ENCODE data around the gene PABPN1L.
"Not testable (repeated sequence)": the region's sequence is repeated elsewhere in the genome, so short reads cannot be mapped to it uniquely, and the experiment has no call there.

PABPN1L gene

DNA sequence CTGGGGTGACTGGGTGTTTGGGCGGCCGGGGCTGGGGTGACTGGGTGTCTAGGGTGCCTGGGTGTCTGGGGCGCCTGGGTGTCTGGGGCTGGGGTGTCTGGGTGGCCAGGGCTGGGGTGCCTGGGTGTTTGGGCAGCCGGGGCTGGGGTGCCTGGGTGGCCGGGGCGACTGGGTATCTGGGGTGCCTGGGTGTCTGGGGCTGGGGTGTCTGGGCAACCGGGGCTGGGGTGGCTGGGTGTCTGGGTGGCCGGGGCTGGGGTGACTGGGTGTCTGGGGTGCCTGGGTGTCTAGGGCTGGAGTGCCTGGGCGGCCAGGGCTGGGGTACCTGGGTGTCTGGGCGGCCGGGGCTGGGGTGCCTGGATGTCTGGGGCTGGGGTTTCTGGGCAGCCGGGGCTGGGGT lies 41.3 kb downstream of the PABPN1L start:
- no peak for DNase-seq

DNA sequence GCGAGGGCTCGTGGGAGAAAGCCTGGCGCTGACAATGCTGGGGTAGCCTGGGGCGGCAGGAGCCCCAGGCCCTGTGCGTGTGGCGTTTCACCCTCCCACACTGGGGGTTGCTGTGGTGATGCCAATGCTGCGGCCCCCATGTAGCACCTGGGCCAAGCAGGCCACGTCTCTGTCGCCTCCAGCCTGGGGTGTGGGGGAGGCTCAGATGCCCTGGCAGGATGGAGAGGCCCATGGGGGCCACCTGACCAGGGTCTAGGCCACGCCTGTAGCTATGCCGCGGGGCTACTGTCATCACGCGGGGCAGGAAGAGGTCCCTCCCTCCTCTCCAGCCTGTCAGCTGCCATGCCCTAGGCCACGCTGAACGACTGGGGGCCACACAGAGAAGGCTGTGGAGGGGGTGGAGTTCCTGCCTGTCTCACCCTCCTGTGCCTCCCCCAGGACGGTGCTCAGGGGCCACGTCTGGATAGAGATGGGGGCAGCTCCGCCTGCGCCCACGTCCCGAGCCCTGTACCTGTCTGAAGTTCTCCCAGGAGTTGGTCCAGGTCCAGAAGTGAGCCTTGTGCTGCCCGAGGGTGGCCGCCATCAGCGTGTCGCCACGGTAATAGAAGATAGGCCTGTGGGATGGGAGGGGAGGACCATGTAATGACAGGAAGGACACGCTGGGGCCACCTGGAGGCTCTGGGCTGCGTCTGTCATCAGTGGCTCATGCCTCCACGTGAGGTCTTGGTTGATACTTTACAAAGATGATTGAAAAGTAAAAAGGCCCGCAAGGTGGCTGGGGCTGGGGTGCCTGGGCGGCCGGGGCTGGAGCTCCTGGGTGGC lies 42.0 kb downstream of the PABPN1L start:
- DNase-seq = no peak

DNA sequence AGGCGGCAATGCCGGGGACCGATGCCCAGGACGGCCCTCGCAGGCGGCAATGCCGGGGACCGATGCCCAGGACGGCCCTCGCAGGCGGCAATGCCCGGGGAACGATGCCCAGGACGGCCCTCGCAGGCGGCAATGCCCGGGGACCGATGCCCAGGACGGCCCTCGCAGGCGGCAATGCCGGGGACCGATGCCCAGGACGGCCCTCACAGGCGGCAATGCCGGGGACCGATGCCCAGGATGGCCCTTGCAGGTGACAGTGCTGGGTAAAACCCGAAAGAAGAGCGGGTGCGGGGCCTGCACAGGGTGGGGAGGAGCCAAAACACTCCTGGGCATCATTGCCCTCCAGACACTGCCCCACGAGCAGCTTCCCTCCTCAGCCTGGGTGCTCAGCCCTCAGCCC lies 42.8 kb downstream of the PABPN1L start:
- DNase-seq = not testable (repeated sequence)

DNA sequence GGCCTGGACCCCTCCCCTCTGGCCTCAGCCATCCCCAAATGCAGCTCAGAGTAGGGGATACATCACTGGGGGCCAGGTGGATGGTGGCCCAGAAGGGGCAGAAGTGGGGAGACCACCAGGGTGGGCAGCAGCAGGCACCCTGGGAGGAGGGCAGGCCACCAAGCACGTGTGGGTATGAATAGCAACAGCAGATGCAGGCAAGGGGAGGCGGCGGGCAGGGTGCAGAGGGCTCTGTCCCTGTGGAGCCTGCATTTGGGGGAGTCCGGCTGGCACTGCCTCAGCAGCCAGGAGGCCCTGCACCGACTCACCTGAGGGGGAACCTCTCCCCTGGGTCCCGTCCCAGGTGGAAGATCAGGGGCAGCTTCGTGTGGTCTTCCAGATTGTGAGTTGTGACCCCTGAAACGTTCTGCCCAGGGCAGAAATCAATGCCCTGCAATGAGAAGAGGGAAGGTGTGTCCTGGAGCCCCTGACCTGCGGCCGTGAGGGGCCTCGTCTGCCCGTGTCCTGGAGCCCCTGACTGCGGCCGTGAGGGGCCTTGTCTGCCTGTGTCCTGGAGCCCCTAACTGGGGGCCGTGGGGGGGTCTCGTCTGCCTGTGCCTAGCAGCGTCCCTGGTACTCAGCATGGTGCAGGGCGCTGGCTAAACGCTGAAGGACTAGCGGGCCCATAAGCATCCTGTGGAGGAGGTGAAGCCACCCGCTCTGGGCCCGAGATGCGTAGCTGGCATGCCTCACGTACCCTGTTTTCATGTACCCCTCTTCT lies 44.0 kb downstream of the PABPN1L start:
- DNase-seq = no peak

DNA sequence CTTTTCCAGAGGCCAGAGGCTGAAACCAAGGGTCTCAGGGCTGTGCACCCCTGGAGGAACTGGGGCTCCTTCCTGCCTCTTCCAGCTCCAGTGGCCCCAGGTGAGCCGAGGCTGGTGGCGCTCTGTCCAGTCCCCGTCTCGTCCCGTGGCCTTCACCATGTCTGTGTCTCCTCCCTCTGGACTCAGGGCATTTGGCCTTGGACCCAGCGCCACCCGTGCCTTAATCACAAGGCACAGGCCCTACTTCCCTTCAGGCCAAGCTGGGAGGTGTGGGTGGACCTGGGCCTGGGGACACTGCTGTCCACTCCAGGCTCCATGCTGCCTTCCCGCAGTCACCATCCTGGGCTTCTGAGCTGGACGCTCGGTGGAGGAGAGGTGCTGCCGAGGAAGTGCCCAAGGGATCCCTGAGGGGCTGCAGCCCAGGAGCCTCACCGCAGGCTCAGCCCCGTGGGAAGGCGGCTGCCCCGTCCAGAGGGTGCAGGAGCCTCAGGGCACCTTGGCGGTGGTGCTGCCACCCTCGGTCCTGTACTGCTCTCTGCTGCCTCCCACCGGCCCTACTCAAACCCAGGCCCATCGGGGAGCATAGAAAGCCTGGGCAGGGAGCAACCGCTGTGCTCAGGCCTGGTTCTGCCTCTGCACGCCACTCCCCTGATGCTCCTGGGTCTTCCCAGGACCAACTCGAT lies 45.2 kb downstream of the PABPN1L start:
- no peak for DNase-seq

DNA sequence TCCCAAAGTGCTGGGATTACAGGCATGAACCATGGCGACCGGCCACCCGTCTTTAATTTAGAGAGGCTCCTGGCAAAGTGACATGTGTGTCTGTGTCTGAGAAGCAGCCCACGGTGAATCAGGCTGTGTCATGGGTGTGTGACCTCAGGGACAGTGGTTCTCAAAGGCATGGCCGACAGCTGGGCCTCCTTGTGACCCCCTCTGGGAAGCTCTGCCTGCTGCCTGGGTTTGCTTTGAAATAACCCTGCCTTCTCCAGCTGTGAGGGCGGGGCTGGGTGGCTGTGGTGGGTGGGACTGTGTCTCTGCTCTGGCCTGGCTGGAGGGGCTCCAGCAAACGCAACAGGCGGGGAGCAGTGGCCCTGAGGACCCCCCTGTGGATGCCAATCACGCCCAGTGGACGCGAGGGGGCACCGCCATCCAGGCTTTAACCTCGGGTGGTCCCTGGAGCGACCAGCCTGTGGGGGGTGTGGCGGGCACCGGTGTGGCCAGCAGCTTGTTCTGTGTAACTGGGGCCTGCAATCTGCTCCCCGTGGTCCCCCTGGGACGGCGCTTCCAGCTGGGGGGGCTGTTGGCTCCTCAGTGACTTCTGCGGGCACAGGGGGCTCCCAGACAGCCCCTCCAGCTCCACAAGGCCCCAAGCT lies 46.0 kb downstream of the PABPN1L start:
- DNase-seq = no peak

DNA sequence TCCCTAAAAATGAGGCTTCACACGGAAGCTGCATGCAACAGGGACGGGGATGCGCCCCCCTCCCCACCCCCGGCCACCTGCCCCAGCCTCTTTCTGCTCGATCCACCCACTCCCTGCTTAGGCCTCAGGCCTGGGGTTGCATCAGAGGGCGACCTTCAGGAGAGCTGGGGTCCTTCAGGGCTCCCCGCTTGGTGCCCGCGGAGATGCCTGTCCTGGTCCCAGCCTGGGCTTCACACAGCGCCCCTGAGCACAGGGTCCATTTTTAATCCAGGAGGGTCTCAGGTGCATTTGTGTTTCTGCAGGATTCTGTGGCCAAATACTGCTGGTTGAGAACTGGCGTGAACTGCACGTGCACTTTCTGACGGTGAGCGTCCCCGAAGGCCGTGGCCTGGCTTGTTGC lies 47.3 kb downstream of the PABPN1L start:
- no peak for DNase-seq

DNA sequence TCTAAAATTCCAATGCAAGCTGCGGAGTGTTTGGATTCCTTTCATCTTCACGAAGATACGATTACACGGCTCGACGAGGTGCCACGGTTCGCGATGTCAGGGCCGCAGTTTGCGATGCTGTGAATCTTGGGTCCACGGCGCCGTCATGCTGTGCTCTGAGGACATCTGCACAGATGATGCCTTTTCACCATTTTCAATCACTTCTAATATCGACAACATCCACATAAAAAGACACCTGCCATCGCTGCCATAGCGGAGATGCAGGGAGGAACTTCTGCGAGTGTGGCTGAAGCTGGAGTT lies 47.9 kb downstream of the PABPN1L start:
- no peak for DNase-seq

DNA sequence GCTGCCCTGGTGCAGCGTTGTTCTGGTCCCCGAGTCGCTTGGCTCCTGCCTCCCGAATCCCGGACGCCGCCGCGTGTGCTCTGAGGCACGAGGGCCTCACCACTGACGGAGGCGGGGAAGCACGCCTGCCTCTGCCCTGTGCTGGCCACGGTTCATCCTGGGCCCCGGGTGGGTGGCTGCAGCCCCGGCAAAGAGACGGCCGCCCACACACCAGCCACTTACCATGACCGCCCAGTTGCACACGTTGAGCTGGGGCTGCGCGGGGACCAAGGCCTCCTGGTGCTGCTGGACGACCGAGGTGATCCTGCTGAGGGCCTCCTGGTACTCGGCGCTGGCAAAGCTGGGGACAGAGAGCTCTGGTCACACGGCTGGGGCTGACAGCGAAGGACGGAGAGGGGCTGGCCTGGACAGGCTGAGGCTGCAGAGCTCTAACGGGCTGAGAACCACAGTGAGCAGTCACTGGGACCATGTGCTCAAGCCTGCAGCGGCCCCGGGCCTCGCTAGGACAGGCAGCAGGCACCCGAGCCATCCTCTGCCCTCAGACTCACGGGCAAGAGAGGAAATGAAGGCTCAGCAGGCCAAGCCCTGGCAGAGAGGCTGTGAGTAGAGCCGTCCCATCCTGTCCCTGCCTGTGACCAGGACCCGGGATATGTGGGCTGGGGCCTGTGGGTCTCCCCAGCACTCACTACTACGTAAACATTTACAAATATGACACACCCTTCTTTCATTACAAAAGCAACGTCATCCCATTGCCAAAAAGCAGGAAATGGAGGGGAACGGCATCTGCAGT lies 48.5 kb downstream of the PABPN1L start:
- DNase-seq = no peak

DNA sequence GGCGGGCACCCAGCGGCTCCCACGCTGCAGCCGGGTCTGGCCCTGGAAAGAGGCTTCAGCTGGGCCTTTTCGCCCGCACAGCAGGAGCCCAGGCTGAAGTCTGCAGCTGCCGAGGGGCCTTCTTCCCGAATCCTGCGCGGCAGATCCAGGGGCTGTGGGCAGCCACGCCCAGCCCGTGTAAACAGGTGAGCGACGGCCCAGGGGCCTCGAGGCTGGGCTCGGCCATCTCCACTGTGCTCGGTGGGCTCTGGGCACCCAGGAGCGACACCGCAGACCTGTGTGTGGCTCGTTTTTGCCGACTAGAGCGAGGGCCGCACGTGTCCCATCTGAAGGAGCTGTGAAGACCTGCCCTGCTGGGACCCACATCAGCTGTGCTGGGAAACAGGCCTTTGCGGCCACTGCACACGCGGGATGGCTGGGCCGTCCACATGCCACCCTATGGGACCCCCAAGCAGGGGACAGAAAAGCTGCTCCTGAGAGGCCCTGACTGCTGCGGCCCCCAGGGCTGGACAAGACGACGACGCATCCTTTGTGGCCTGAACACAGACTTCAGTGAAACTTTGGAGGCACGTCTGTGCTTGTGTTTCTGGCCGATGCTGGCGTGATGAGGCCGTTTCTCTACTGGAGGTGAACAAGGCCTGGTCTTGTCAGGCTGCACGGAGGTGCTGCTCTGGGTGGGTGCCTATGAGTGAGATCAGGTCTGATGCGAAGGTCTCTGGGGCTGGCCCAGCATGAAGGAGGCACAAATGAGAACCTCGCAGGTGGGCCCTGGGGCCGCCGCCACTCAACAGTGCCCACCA lies 49.5 kb downstream of the PABPN1L start:
- DNase-seq = no peak

DNA sequence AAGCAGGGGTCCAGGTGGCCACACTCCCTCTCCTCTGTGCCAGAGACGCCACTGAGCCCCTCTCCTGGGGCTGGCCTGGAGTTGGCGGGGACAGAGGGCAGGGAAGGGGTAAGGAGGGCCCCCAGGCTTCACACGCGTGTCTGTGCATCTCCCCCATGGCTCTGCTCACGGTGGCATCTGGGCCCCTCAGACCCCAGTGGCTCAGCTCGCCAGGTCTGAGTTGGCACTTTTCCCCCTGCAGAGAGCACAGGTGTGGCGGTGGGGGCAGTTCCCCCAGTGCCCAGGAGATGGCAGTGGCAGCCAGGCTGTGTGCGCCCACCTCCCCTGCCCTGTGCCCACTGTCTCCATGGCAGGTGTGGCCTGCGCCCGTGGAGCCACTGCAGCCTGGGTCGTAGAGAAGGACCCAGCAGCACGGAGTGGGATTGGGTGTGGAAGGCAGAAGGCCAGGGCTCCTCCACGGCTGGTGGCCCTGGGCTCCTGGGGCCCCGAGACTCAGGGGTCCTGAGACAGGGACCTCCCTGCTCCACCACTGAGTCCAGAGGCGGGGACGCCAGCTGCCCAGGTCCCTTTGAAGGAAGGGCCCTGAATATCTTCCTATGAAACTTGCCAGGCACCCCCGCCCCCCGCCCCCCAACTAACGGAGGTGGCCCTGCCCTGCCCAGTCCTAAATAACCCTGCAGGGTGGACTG lies 50.4 kb downstream of the PABPN1L start:
- peak; percentile 54 for DNase-seq

DNA sequence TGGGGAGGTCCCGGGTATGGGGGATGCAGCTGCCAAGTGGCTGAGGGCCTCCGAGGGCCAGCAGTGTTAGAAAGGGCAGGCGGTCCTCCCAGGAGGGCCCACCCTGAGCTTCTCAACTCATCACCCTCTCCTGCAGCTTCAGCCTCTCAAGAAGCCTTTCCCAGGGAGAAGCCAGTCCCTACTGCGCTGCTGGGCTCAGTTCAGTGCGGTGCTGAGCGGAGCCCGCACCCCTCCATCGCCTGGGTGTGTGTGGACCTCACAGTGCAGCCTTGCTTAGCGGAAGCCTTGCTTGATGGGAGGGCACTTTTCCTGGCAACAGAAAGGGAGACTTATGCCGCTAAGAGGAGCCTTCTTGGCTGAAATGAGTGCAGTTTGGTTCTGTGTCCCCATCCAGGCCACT lies 51.2 kb downstream of the PABPN1L start:
- no peak for DNase-seq

DNA sequence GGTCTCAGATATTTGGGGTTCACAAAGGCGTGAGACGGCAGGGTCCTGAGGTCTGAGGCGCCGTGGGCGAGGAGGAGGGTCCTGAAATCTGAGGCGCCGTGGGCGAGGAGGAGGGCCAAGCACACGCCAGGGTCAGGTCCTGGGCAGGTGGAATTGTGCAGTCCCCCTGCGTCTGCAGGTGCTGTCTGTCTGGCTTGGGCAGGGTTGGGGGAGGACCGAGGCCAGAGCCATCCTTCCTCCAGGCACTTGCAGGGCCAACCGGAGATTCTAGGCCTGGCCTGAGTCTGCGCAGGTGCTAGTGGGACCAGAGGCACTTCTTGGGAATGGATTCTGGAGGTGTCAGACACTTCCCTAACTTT lies 52.3 kb downstream of the PABPN1L start:
- no peak for DNase-seq

All from CD4-positive, alpha-beta T cell treated with Interleukin-15 for 1 hour (primary cell).